Measurements from ENCODE around the gene ARFGAP1. TPM values are rescaled to one million over a fixed set of nuclear protein-coding genes. Genes with fewer than 3 reads are reported as not detected.

Gene ARFGAP1
- total RNA-seq, 1 donor from 2014 or later, result 208 TPM

GRCh38 chr20:63295846-63296245 lies 23.2 kb downstream of the ARFGAP1 start:
- H3K36me3 Mint-ChIP-seq, result no peaks in the 10 kb centered on the region
- no peak overlapping the region for H3K4me3 Mint-ChIP-seq

DNA sequence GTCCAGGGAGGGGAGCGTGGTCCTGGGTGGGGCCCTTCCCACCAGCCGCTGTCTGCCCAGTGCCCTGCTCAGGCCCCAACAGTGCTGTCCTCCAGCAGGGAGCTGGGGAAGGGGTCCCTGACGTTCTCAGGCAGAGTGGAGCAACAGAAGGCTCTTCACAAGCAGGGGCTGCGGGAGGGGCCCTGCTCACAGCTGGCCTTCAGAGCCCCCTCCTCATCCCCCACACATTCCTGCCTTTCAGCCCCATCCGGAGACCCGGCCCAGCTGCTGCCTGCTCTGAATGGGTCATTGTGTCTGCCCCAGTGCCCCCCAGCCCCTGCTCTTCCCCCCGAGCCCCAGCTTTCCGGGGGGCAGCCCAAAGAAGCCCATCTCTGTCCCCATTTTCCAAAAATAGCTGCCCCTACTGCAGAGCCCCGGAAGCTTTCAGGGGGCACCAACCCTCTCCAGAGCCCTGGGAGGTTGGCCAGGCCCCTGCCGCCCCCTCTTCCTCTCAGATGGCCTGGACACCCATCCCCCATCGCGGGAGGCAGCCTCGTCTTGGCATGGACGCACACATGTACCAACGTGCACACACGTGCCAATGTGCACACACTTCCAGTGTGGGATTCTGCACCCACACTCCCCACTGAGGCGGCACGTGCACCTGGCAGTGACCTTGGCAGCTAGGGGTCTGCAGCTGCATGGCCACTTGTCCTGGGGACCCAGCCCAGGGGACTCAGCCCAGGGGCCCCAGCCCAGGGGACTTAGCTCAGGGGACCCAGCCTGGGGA lies 24.1 kb downstream of the ARFGAP1 start:
- Mint-ChIP-seq H3K4me1 (peaks cover 1% of the 10 kb centered on the region), H3K27me3 (ENCODE audit: low read depth) (peaks cover 42% of the 10 kb centered on the region), H3K36me3 (no peaks in the 10 kb centered on the region), H3K27ac (no peak overlapping the region), H3K4me3 (no peak overlapping the region), H3K9me3 (peaks cover 4% of the 10 kb centered on the region)
- TF ChIP-seq, protein P1, sequence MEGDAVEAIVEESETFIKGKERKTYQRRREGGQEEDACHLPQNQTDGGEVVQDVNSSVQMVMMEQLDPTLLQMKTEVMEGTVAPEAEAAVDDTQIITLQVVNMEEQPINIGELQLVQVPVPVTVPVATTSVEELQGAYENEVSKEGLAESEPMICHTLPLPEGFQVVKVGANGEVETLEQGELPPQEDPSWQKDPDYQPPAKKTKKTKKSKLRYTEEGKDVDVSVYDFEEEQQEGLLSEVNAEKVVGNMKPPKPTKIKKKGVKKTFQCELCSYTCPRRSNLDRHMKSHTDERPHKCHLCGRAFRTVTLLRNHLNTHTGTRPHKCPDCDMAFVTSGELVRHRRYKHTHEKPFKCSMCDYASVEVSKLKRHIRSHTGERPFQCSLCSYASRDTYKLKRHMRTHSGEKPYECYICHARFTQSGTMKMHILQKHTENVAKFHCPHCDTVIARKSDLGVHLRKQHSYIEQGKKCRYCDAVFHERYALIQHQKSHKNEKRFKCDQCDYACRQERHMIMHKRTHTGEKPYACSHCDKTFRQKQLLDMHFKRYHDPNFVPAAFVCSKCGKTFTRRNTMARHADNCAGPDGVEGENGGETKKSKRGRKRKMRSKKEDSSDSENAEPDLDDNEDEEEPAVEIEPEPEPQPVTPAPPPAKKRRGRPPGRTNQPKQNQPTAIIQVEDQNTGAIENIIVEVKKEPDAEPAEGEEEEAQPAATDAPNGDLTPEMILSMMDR (IDR thresholded peaks at IDR 0.05; ENCODE audit: unreplicated experiment), result no peak
- DNase-seq (ENCODE audit: low spot score in 2 of 2, unreplicated experiment in 2 of 2), result no peak

More at GRCh38 chr20:63295846-63296245, 23.2 kb downstream of the ARFGAP1 start:
- no peaks in the 10 kb centered on the region for H3K9me3 Mint-ChIP-seq
- H3K4me1 Mint-ChIP-seq, result peaks cover 1% of the 10 kb centered on the region
- H3K27me3 Mint-ChIP-seq (ENCODE audit: low read depth), result peaks cover 37% of the 10 kb centered on the region
- TF ChIP-seq, protein P1 (IDR thresholded peaks at IDR 0.05; ENCODE audit: unreplicated experiment), result no peak
- no peak overlapping the region for H3K27ac Mint-ChIP-seq
- no peak for DNase-seq (ENCODE audit: low spot score in 2 of 2, unreplicated experiment in 2 of 2)

GRCh38 chr20:63297371-63297781 lies 24.8 kb downstream of the ARFGAP1 start:
- Mint-ChIP-seq H3K27ac (no peak overlapping the region), H3K4me1 (peaks cover 1% of the 10 kb centered on the region), H3K27me3 (ENCODE audit: low read depth) (peaks cover 44% of the 10 kb centered on the region), H3K4me3 (no peak overlapping the region), H3K36me3 (no peaks in the 10 kb centered on the region), H3K9me3 (peaks cover 8% of the 10 kb centered on the region)
- DNase-seq (ENCODE audit: low spot score in 2 of 2, unreplicated experiment in 2 of 2), result no peak
- TF ChIP-seq, protein P1 (IDR thresholded peaks at IDR 0.05; ENCODE audit: unreplicated experiment), result no peak

DNA sequence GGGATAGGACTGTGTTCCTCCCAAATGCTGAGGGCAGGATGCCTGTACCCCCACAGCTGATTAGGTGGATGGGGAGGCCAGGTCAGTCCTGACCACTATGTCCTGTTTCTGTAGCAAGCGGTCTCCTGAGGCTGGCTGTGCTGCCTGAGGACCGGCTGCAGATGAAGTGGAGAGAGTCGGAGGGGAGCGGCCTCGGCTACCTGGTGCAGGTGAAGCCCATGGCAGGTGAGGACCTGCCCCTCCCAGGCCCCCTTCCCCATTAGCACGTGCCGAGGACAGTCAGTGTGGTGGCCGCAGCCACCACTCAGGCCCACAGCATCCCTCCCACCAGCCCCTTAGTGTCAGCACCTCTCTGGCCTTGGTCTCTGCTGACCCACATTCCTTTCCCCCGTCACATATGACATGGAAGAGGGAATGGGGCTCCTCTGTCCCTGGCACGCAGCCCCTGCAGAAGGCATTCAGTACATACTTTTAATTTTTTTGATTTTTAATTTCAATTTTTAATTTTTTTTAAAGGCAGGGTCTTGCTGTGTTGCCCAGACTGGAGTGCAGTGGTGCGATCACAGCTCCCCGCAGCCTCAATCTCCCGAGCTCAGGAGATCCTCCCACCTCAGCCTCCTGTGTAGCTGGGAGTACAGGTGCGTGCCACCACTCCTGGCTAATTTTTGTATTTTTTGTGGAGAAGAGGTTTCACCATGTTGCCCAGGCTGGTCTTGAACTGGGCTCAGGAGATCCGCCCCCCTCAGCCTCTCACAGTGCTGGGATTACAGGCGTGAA lies 25.4 kb downstream of the ARFGAP1 start:
- H3K27ac Mint-ChIP-seq, result no peak overlapping the region
- H3K36me3 Mint-ChIP-seq, result no peaks in the 10 kb centered on the region
- no peak for DNase-seq (ENCODE audit: low spot score in 2 of 2, unreplicated experiment in 2 of 2)
- H3K9me3 Mint-ChIP-seq, result peaks cover 8% of the 10 kb centered on the region
- TF ChIP-seq, protein P1 (IDR thresholded peaks at IDR 0.05; ENCODE audit: unreplicated experiment), result no peak
- H3K27me3 Mint-ChIP-seq (ENCODE audit: low read depth), result peaks cover 50% of the 10 kb centered on the region
- H3K4me3 Mint-ChIP-seq, result no peak overlapping the region
- peaks cover 1% of the 10 kb centered on the region for H3K4me1 Mint-ChIP-seq

DNA sequence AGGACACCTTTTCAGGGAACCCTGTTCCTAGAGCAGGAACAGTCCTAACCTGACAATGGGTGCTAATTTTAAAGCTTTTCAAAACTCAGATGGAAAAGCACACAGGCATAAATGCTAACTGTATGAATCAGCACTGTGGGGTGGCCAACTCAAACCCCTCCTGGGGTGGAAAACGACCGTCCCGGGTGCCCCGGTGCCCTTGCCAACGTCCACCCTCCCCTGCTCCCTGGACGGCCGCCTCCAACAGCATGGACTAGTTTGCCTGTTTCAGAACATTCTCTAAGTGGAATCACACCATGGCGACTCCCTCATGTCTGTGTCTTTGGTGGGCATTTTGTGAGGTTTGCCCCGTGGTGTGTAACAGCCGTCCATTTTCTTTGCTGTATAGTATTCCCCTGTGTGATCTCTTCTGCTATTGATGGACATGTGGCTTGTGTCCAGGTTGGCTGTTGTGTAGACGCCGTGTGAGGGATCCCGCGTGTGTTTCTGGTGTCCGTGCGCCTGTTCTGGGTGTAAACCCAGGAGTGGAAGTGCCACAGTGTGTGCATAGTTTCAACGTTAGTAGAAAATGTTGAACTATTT lies 26.2 kb downstream of the ARFGAP1 start:
- Mint-ChIP-seq H3K9me3 (peaks cover 8% of the 10 kb centered on the region), H3K4me3 (no peak overlapping the region), H3K27ac (no peak overlapping the region), H3K4me1 (peaks cover 1% of the 10 kb centered on the region), H3K27me3 (ENCODE audit: low read depth) (peaks cover 51% of the 10 kb centered on the region), H3K36me3 (no peaks in the 10 kb centered on the region)
- TF ChIP-seq, protein P1 (IDR thresholded peaks at IDR 0.05; ENCODE audit: unreplicated experiment), result no peak
- DNase-seq (ENCODE audit: low spot score in 2 of 2, unreplicated experiment in 2 of 2), result no peak

Data from mesothelial cell of epicardium (in vitro differentiated cells).